AG04449 (cell line): Measurements from ENCODE around the gene CABP7.

ENCODE experiments used
- CTCF ChIA-PET: fragments of 350-600 bp; formaldehyde crosslinking; extraction: SDS; loops from one replicate; lab custom pipeline; 2021; ENCODE audit warnings: antibody characterized with exemption; lab: Yijun Ruan, JAX
- POLR2A ChIA-PET: fragments of 400-600, 350-600 bp; formaldehyde crosslinking; extraction: SDS; loops from one replicate; lab custom pipeline; 2020; ENCODE audit warnings: antibody characterized with exemption, inconsistent platforms; lab: Yijun Ruan, JAX
- DNase-seq: peaks from one replicate; pipeline ENCODE4 v3.0.0-alpha.2; 2010; ENCODE audit warnings: low read depth, low spot score
- H3K4me3 ChIP-seq: 2 replicates; pipeline ENCODE4 v1.5.1; 2011; ENCODE audit warnings: low read depth, mild to moderate bottlenecking, control low read depth, low read length
- CTCF ChIP-seq: IDR thresholded peaks from one replicate; pipeline ENCODE4 v1.5.1; 2011; ENCODE audit warnings: mild to moderate bottlenecking, moderate library complexity, low read length, control low read depth, inconsistent platforms; ENCODE audit not compliant: insufficient read depth; ENCODE audit errors: missing control alignments

CABP7 gene

GRCh38 chr22:29719899-29720645 lies at the start of gene CABP7:
CABP7 (plus strand) TSS chr22:29720003; CDS start chr22:29720425, 422 bp downstream.
- POLR2A ChIA-PET = no interaction called here
- CTCF ChIA-PET = interaction anchor here (1.0 kb wide), 1 partner anchor 368 kb away, joined by 3 read pairs; no protein-coding TSS in a partner anchor
- DNase-seq = no peak
- no peak for TF ChIP-seq CTCF
- no peak within 1 kb of the TSS for H3K4me3 ChIP-seq

GRCh38 chr22:29670626-29671025 lies 49.2 kb upstream of the CABP7 start:
- CTCF ChIA-PET = interaction anchor here (1.1 to 1.8 kb wide), 3 partner anchors 11 to 35 kb away, joined by 3 to 5 read pairs (median 3); no protein-coding TSS in a partner anchor
- POLR2A ChIA-PET = no interaction called here
- H3K4me3 ChIP-seq = no peak overlapping the region

GRCh38 chr22:29673361-29674066 lies 46.3 kb upstream of the CABP7 start:
- no peak for DNase-seq
- CTCF ChIA-PET = interaction anchor here (1.3 to 2.0 kb wide), 2 partner anchors 11 to 48 kb away, joined by 3 to 5 read pairs; no protein-coding TSS in a partner anchor
- no peak for TF ChIP-seq CTCF
- POLR2A ChIA-PET = no interaction called here
- no peak overlapping the region for H3K4me3 ChIP-seq

More at GRCh38 chr22:29670626-29671025, 49.2 kb upstream of the CABP7 start:
- no peak for DNase-seq
- no peak for TF ChIP-seq CTCF

- no peak for TF ChIP-seq CTCF
- no peak overlapping the region for H3K4me3 ChIP-seq
- CTCF ChIA-PET = interaction anchor here (1.3 to 2.0 kb wide), 2 partner anchors 10 to 48 kb away, joined by 3 to 5 read pairs; no protein-coding TSS in a partner anchor
- no peak for DNase-seq
- POLR2A ChIA-PET = no interaction called here
Measured at GRCh38 chr22:29674121-29674520, 45.7 kb upstream of the CABP7 start.

GRCh38 chr22:29679316-29679715 lies 40.5 kb upstream of the CABP7 start:
- ChIA-PET CTCF (interaction anchor here (0.8 to 4.3 kb wide), 4 partner anchors 10 to 409 kb away, joined by 3 to 41 read pairs (median 4); no protein-coding TSS in a partner anchor), POLR2A (no interaction called here)
- no peak for DNase-seq
- H3K4me3 ChIP-seq = no peak overlapping the region
- TF ChIP-seq CTCF = no peak

- H3K4me3 ChIP-seq = no peak overlapping the region
- ChIA-PET CTCF (interaction anchor here (1.2 to 1.7 kb wide), 3 partner anchors 9 to 405 kb away, joined by 3 to 7 read pairs (median 5); no protein-coding TSS in a partner anchor), POLR2A (no interaction called here)
- no peak for DNase-seq
- no peak for TF ChIP-seq CTCF
Measured at GRCh38 chr22:29683536-29683935, 36.3 kb upstream of the CABP7 start.
